OCI-LY7 (cell line): ENCODE data around the gene ANKRD16. TPM values are rescaled to one million over a fixed set of nuclear protein-coding genes. Genes with fewer than 3 reads are reported as not detected.
"Not testable (repeated sequence)": the region's sequence is repeated elsewhere in the genome, so short reads cannot be mapped to it uniquely, and the experiment has no call there.

Experiments used
- BruUV-seq: library from RNA; stranded (reverse); fragments of 400-500 nt; replicated peaks from 2 replicates; lab custom pipeline; 2021; lab: Mats Ljungman, UMichigan
- CTCF ChIA-PET: fragments of 300-600 bp; sonication (Branson Sonifier 250); formaldehyde crosslinking; loops from one replicate; lab custom pipeline; 2022; ENCODE audit warnings: antibody characterized with exemption; ENCODE audit not compliant: unreplicated experiment; lab: Charles Lee
- POLR2A ChIA-PET: fragments of 300-600 bp; sonication (Branson Sonifier 250); formaldehyde crosslinking; loops from one replicate; lab custom pipeline; 2022; ENCODE audit warnings: antibody characterized with exemption; lab: Charles Lee
- DNase-seq: peaks from one replicate; pipeline ENCODE4 v3.0.0-alpha.2; 2015; ENCODE audit warnings: low spot score
- H2AFZ ChIP-seq: fragments of 200-600 bp; sonication (generic), shearing (Covaris generic); 2 replicates; pipeline ENCODE4 v1.6.1; 2014; ENCODE audit warnings: mild to moderate bottlenecking, antibody characterized with exemption, low read length, moderate library complexity
- H3K27ac ChIP-seq: fragments of 200-600 bp; sonication (generic); 2 replicates; pipeline ENCODE4 v1.5.1; 2014; ENCODE audit warnings: mixed run types, low read depth, mild to moderate bottlenecking, moderate library complexity, low read length, inconsistent platforms; ENCODE audit not compliant: poor library complexity, severe bottlenecking
- H3K36me3 ChIP-seq: fragments of 200-600 bp; sonication (generic); 2 replicates; pipeline ENCODE4 v1.6.1; 2014; ENCODE audit warnings: mild to moderate bottlenecking, antibody characterized with exemption, low read length, moderate library complexity, mixed read lengths; ENCODE audit not compliant: insufficient read depth
- H3K4me1 ChIP-seq: fragments of 200-600 bp; sonication (generic); 2 replicates; pipeline ENCODE4 v1.5.1; 2014; ENCODE audit warnings: mild to moderate bottlenecking, low read length; ENCODE audit not compliant: insufficient read depth, poor library complexity, severe bottlenecking
- H3K4me2 ChIP-seq: fragments of 200-600 bp; sonication (generic); 2 replicates; pipeline ENCODE4 v1.6.1; 2014; ENCODE audit warnings: mild to moderate bottlenecking, low read length
- H3K4me3 ChIP-seq: fragments of 200-600 bp; sonication (generic); 2 replicates; pipeline ENCODE4 v1.5.1; 2014; ENCODE audit warnings: mild to moderate bottlenecking, low read depth, low read length; ENCODE audit not compliant: poor library complexity, severe bottlenecking
- H3K79me2 ChIP-seq: fragments of 200-600 bp; sonication (generic); 2 replicates; pipeline ENCODE4 v1.6.1; 2016; ENCODE audit warnings: low read depth, mild to moderate bottlenecking, low read length, moderate library complexity, mixed read lengths; ENCODE audit not compliant: insufficient read depth
- H3K9me2 ChIP-seq: fragments of 200-600 bp; sonication (generic); 2 replicates; pipeline ENCODE4 v1.6.1; 2016; ENCODE audit warnings: mild to moderate bottlenecking, low read length, mixed read lengths; ENCODE audit not compliant: insufficient read depth
- H3K9me3 ChIP-seq: fragments of 200-600 bp; sonication (generic); 2 replicates; pipeline ENCODE4 v1.6.1; 2014; ENCODE audit warnings: mild to moderate bottlenecking, mixed run types, low read length, mixed read lengths
- H4K20me1 ChIP-seq: fragments of 200-600 bp; sonication (generic); 2 replicates; pipeline ENCODE4 v1.6.1; 2014; ENCODE audit warnings: mild to moderate bottlenecking, antibody characterized with exemption, low read length, moderate library complexity, mixed read lengths; ENCODE audit not compliant: insufficient read depth
- CTCF ChIP-seq: fragments of 200-600 bp; sonication (generic); conservative IDR thresholded peaks from 2 replicates; pipeline ENCODE4 v1.5.1; 2014; ENCODE audit warnings: mild to moderate bottlenecking, antibody characterized with exemption, low read length, moderate library complexity, mixed read lengths
- EZH2phosphoT487 ChIP-seq: fragments of 200-600 bp; sonication (generic); IDR thresholded peaks from 2 replicates; pipeline ENCODE4 v1.6.1; 2018; ENCODE audit warnings: low read depth, borderline replicate concordance, mild to moderate bottlenecking, mixed run types, antibody characterized with exemption, low read length, moderate library complexity, mixed read lengths
- intact Hi-C: fragments of 100-400 bp; cut with micrococcal nuclease; formaldehyde crosslinking; loops from one replicate; pipeline ENCODE4 v1.10.0; 2022; ENCODE audit not compliant: unreplicated experiment
- total RNA-seq, 2 experiments: library from RNA; depleted of rRNA in 1 of 2; stranded (reverse); fragments of >200 nt in 1 of 2; shearing (Covaris generic) in 1 of 2; gene quantifications; 2 replicates each; pipeline ENCODE4 v1.2.3, GENCODE V29; 2014 to 2022

ANKRD16 gene
- total RNA-seq, 2 experiments from 2014 or later: 7.9 to 12.0 TPM

- H4K20me1 ChIP-seq: no peaks in the 10 kb centered on the region
- no TSS peak for BruUV-seq
- ChIA-PET CTCF (no interaction called here), POLR2A (interaction anchor here (0.6 to 1.6 kb wide), 4 partner anchors 10 to 41 kb away, joined by 4 to 7 read pairs (median 6); no protein-coding TSS in a partner anchor)
- H3K36me3 ChIP-seq: no peaks in the 10 kb centered on the region
- no peak overlapping the region for H2AFZ ChIP-seq
- H3K4me3 ChIP-seq: no peak overlapping the region
- DNase-seq: no peak
- no peak overlapping the region for H3K4me2 ChIP-seq
- TF ChIP-seq EZH2phosphoT487: no peak
- TF ChIP-seq CTCF: no peak
- H3K27ac ChIP-seq: no peak overlapping the region
- no peaks in the 10 kb centered on the region for H3K79me2 ChIP-seq
- intact Hi-C loops: no loop called here
- H3K9me3 ChIP-seq: no peaks in the 10 kb centered on the region
- H3K9me2 ChIP-seq: no peaks in the 10 kb centered on the region
- no peaks in the 10 kb centered on the region for H3K4me1 ChIP-seq
These were observed 61.0 kb downstream of the ANKRD16 start for GRCh38 chr10:5828725-5829124.

GRCh38 chr10:5827841-5828240 lies 61.9 kb downstream of the ANKRD16 start:
- BruUV-seq: no TSS peak
- H3K79me2 ChIP-seq: no peaks in the 10 kb centered on the region
- H3K4me2 ChIP-seq: no peak overlapping the region
- intact Hi-C loops: no loop called here
- CTCF ChIA-PET: no interaction called here
- H3K9me2 ChIP-seq: no peaks in the 10 kb centered on the region
- POLR2A ChIA-PET: interaction anchor here (1.1 to 1.6 kb wide), 3 partner anchors 9 to 31 kb away, joined by 3 to 5 read pairs (median 4); no protein-coding TSS in a partner anchor
- no peak overlapping the region for H2AFZ ChIP-seq
- TF ChIP-seq EZH2phosphoT487 (no peak), CTCF (no peak)
- H3K9me3 ChIP-seq: no peaks in the 10 kb centered on the region
- no peak overlapping the region for H3K27ac ChIP-seq
- H3K4me1 ChIP-seq: no peaks in the 10 kb centered on the region
- no peaks in the 10 kb centered on the region for H4K20me1 ChIP-seq
- H3K4me3 ChIP-seq: no peak overlapping the region
- DNase-seq: no peak
- H3K36me3 ChIP-seq: no peaks in the 10 kb centered on the region

- H3K9me2 ChIP-seq, H4K20me1 ChIP-seq, H2AFZ ChIP-seq, H3K79me2 ChIP-seq, BruUV-seq, H3K4me2 ChIP-seq, H3K4me1 ChIP-seq, H3K9me3 ChIP-seq, H3K4me3 ChIP-seq, H3K36me3 ChIP-seq, intact Hi-C loops, CTCF ChIA-PET, DNase-seq, H3K27ac ChIP-seq: not testable (repeated sequence)
- POLR2A ChIA-PET: interaction anchor here (0.6 to 1.2 kb wide), 3 partner anchors 10 to 986 kb away, joined by 3 to 5 read pairs (median 3); no protein-coding TSS in a partner anchor
These were observed 63.2 kb downstream of the ANKRD16 start for GRCh38 chr10:5826511-5826910.
